ENCODE results near the gene RAVER2.

Gene RAVER2

GRCh38 chr1:64848136-64848535 lies 103.3 kb downstream of the RAVER2 start:
- FAIRE-seq = no peak

GRCh38 chr1:64848803-64849202 lies 103.9 kb downstream of the RAVER2 start:
- FAIRE-seq = no peak

GRCh38 chr1:64849942-64850341 lies 105.1 kb downstream of the RAVER2 start:
- FAIRE-seq = no peak

GRCh38 chr1:64850846-64851245 lies 106.0 kb downstream of the RAVER2 start:
- no peak for FAIRE-seq

- no peak for FAIRE-seq
Measured at GRCh38 chr1:64851664-64852063, 106.8 kb downstream of the RAVER2 start.

GRCh38 chr1:64854674-64855073 lies 109.8 kb downstream of the RAVER2 start:
- FAIRE-seq = no peak

GRCh38 chr1:64855557-64855956 lies 110.7 kb downstream of the RAVER2 start:
- FAIRE-seq = no peak

GRCh38 chr1:64856553-64856952 lies 111.7 kb downstream of the RAVER2 start:
- FAIRE-seq = no peak

GRCh38 chr1:64857347-64857746 lies 112.5 kb downstream of the RAVER2 start:
- no peak for FAIRE-seq

GRCh38 chr1:64861611-64862010 lies 116.7 kb downstream of the RAVER2 start:
- no peak for FAIRE-seq

- no peak for FAIRE-seq
Measured at GRCh38 chr1:64864018-64864940, 119.4 kb downstream of the RAVER2 start.

GRCh38 chr1:64865105-64865757 lies 120.4 kb downstream of the RAVER2 start:
- FAIRE-seq = no peak

- FAIRE-seq = no peak
Measured at GRCh38 chr1:64866689-64867088, 121.8 kb downstream of the RAVER2 start.

- FAIRE-seq = no peak
Measured at GRCh38 chr1:64867266-64867665, 122.4 kb downstream of the RAVER2 start.

GRCh38 chr1:64871256-64871655 lies 126.4 kb downstream of the RAVER2 start:
- FAIRE-seq = no peak

- no peak for FAIRE-seq
Measured at GRCh38 chr1:64872067-64872466, 127.2 kb downstream of the RAVER2 start.

- no peak for FAIRE-seq
Measured at GRCh38 chr1:64873576-64873975, 128.7 kb downstream of the RAVER2 start.

GRCh38 chr1:64874666-64875065 lies 129.8 kb downstream of the RAVER2 start:
- no peak for FAIRE-seq

GRCh38 chr1:64875101-64875500 lies 130.2 kb downstream of the RAVER2 start:
- FAIRE-seq = no peak

- no peak for FAIRE-seq
Measured at GRCh38 chr1:64875606-64876005, 130.7 kb downstream of the RAVER2 start.

GRCh38 chr1:64877151-64877550 lies 132.3 kb downstream of the RAVER2 start:
- no peak for FAIRE-seq

GRCh38 chr1:64877598-64877997 lies 132.7 kb downstream of the RAVER2 start:
- no peak for FAIRE-seq

- no peak for FAIRE-seq
Measured at GRCh38 chr1:64878090-64878489, 133.2 kb downstream of the RAVER2 start.

GRCh38 chr1:64878931-64879611 lies 134.2 kb downstream of the RAVER2 start:
- no peak for FAIRE-seq
